ENCODE data around the gene CCDC66.

DNA sequence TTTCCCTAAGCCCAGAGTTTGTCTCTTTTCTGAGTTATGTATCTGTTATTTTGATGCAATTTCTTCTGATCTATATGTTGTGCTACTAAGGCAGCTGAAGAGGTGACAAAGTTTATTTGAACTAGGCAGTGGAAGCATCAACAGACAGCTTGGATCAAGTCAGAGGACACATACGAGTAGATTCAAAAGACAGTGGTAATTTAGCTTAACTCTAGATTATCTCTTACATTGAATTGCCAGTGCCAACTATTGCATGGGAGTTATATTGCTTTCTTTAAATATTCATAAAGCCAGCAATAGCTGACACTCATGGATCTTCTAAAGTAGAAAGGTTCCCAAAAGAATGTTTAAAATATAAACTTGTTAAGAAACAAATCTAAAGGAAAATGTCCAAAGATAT lies 37.3 kb upstream of the CCDC66 start:
- TF ChIP-seq, protein P1, sequence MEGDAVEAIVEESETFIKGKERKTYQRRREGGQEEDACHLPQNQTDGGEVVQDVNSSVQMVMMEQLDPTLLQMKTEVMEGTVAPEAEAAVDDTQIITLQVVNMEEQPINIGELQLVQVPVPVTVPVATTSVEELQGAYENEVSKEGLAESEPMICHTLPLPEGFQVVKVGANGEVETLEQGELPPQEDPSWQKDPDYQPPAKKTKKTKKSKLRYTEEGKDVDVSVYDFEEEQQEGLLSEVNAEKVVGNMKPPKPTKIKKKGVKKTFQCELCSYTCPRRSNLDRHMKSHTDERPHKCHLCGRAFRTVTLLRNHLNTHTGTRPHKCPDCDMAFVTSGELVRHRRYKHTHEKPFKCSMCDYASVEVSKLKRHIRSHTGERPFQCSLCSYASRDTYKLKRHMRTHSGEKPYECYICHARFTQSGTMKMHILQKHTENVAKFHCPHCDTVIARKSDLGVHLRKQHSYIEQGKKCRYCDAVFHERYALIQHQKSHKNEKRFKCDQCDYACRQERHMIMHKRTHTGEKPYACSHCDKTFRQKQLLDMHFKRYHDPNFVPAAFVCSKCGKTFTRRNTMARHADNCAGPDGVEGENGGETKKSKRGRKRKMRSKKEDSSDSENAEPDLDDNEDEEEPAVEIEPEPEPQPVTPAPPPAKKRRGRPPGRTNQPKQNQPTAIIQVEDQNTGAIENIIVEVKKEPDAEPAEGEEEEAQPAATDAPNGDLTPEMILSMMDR (IDR thresholded peaks at IDR 0.05), result no peak
- TF ChIP-seq POLR2A (IDR thresholded peaks at IDR 0.05) (no peak), POLR2AphosphoS5 (IDR thresholded peaks at IDR 0.05; ENCODE audit: insufficient read depth in 1 of 2, low read depth in 1 of 2) (no peak)

All from vagina (tissue), 2 donors.